K562 (cell line): ENCODE measurements around the gene INSIG1. TPM values are rescaled to one million over a fixed set of nuclear protein-coding genes. Genes with fewer than 3 reads are reported as not detected.

Experiments
- ATAC-seq: fragments of 200-7000 bp; cut with Tn5 transposase; 3 replicates; pipeline ENCODE4 v1.9.1; 2020; ENCODE audit warnings: moderate library complexity
- BruUV-seq: library from RNA; stranded (reverse); fragments of 400-500 nt; replicated peaks from 2 replicates; lab custom pipeline; 2021; lab: Mats Ljungman, UMichigan
- CTCF ChIA-PET: fragments of 300-600 bp; formaldehyde crosslinking; extraction: SDS; loops from one replicate; lab custom pipeline; 2021; ENCODE audit warnings: low intra/inter-chr PET ratio; lab: Yijun Ruan, JAX
- POLR2A ChIA-PET: fragments of 300-600, 350-650 bp; sonication (Branson Sonifier 250); formaldehyde crosslinking; extraction: SDS; loops from one replicate; lab custom pipeline; 2021; ENCODE audit warnings: antibody characterized with exemption, inconsistent platforms; lab: Yijun Ruan, JAX
- DNase-seq, 4 experiments: peaks; one replicate each; pipeline versions ENCODE4 v3.0.0 to v3.0.0-alpha.2; 2011 to 2018; ENCODE audit warnings: low spot score in 3 of 4, mixed read lengths in 3 of 4; ENCODE audit errors: extremely low read depth in 1 of 4
- FAIRE-seq: peaks from 2 replicates; lab custom pipeline; 2011; peaks lifted over from hg19 to GRCh38; lab: Jason Lieb, UNC
- H2AFZ ChIP-seq: 2 replicates; pipeline ENCODE4 v1.6.0; 2011; ENCODE audit warnings: low read depth, low read length, control low read depth, inconsistent platforms
- H3K27ac ChIP-seq: fragments of 200-600 bp; 3 replicates; pipeline ENCODE4 v1.8.0; 2011; ENCODE audit warnings: low read depth, mild to moderate bottlenecking, control low read depth, inconsistent platforms, low read length, moderate library complexity, mixed read lengths; ENCODE audit errors: extremely low read depth
- H3K27me3 ChIP-seq, 2 experiments: fragments of 300-600 bp in 1 of 2; 2 replicates in 1 of 2; 3 replicates in 1 of 2; pipeline versions ENCODE4 v1.6.0 to v1.8.0; 2011; ENCODE audit warnings: inconsistent platforms in 2 of 2, low read length in 2 of 2, mild to moderate bottlenecking in 1 of 2, mixed read lengths in 1 of 2, moderate library complexity in 1 of 2; ENCODE audit not compliant: control insufficient read depth in 2 of 2, insufficient read depth in 2 of 2
- H3K36me3 ChIP-seq: fragments of 300-600 bp; 3 replicates; pipeline ENCODE4 v1.8.0; 2011; ENCODE audit warnings: mild to moderate bottlenecking, low read length, inconsistent platforms; ENCODE audit not compliant: control insufficient read depth, insufficient read depth
- H3K4me1 ChIP-seq, 2 experiments: fragments of 200-600 bp in 1 of 2; replicated peaks in 1 of 2; 2 replicates in 1 of 2; 3 replicates in 1 of 2; pipeline versions ENCODE4 v1.5.1 to v1.8.0; 2011; ENCODE audit warnings: inconsistent platforms in 2 of 2, low read length in 2 of 2, mild to moderate bottlenecking in 1 of 2, mixed read lengths in 1 of 2, moderate library complexity in 1 of 2; ENCODE audit not compliant: control insufficient read depth in 2 of 2, insufficient read depth in 2 of 2
- H3K4me2 ChIP-seq: 2 replicates; pipeline ENCODE4 v1.6.1; 2011; ENCODE audit warnings: low read length, control low read depth, inconsistent platforms, mixed read lengths; ENCODE audit not compliant: insufficient read depth
- H3K4me3 ChIP-seq: fragments of 200-600 bp; sonication (generic), shearing (Covaris generic); 2 replicates; pipeline ENCODE4 v1.5.1; 2016; ENCODE audit warnings: control low read depth, inconsistent platforms
- H3K79me2 ChIP-seq: fragments of 200-600 bp; 3 replicates; pipeline ENCODE4 v1.8.0; 2011; ENCODE audit warnings: low read length, inconsistent platforms; ENCODE audit not compliant: control insufficient read depth, insufficient read depth
- H3K9ac ChIP-seq, 2 experiments: 2 replicates each; pipeline versions ENCODE4 v1.6.0 to v1.6.1; 2011; ENCODE audit warnings: low read depth in 2 of 2, low read length in 2 of 2, control low read depth in 1 of 2, inconsistent platforms in 1 of 2, mild to moderate bottlenecking in 1 of 2, mixed read lengths in 1 of 2; ENCODE audit not compliant: insufficient read depth in 1 of 2
- H3K9me1 ChIP-seq: one replicate; pipeline ENCODE4 v1.6.0; 2011; ENCODE audit warnings: inconsistent platforms, mild to moderate bottlenecking, low read length, moderate library complexity; ENCODE audit not compliant: control insufficient read depth, insufficient read depth
- H3K9me3 ChIP-seq: replicated peaks from 2 replicates; pipeline ENCODE4 v1.5.1; 2011; ENCODE audit warnings: low read depth, low read length, inconsistent platforms; ENCODE audit not compliant: control insufficient read depth, insufficient read depth
- H4K20me1 ChIP-seq: replicated peaks from 2 replicates; pipeline ENCODE4 v1.6.1; 2011; ENCODE audit warnings: low read length, inconsistent platforms, mixed read lengths; ENCODE audit not compliant: control insufficient read depth, insufficient read depth
- CREB1 ChIP-seq, 2 experiments: sonication (generic) in 1 of 2; formaldehyde crosslinking in 1 of 2; IDR thresholded peaks; 2 replicates each; pipeline versions ENCODE4 v1.6.1 to v1.8.0; 2012 to 2022; ENCODE audit warnings: inconsistent platforms in 1 of 2, mild to moderate bottlenecking in 1 of 2, missing genetic modification reagents in 1 of 2, moderate library complexity in 1 of 2
- IRF2 ChIP-seq: sonication (generic); formaldehyde crosslinking; IDR thresholded peaks from 2 replicates; pipeline ENCODE4 v1.8.1; 2022; ENCODE audit warnings: mild to moderate bottlenecking, missing genetic modification reagents
- KAT2B ChIP-seq: IDR thresholded peaks from one replicate; pipeline ENCODE4 v1.6.1; 2012; ENCODE audit warnings: low read depth, mild to moderate bottlenecking, control low read depth, inconsistent platforms, low read length, moderate library complexity
- KLF6 ChIP-seq: fragments of 250-450 bp; sonication (Bioruptor Pico); IDR thresholded peaks from 2 replicates; pipeline ENCODE4 v1.4.0; 2020; ENCODE audit warnings: mild to moderate bottlenecking, moderate library complexity, borderline replicate concordance
- MEF2D ChIP-seq: conservative IDR thresholded peaks from 2 replicates; pipeline ENCODE4 v1.6.1; 2016; ENCODE audit warnings: low read depth, missing genetic modification characterization, missing compliant biosample characterization
- PREB ChIP-seq: sonication (generic); formaldehyde crosslinking; IDR thresholded peaks from 2 replicates; pipeline ENCODE4 v1.8.1; 2023; ENCODE audit warnings: mild to moderate bottlenecking, missing genetic modification reagents
- SOX6 ChIP-seq: fragments of 450-650 bp; IDR thresholded peaks from 2 replicates; pipeline ENCODE4 v1.6.1; 2014; ENCODE audit warnings: mild to moderate bottlenecking
- XRCC3 ChIP-seq: fragments of 450-650 bp; IDR thresholded peaks from 2 replicates; pipeline ENCODE4 v1.6.1; 2017; ENCODE audit warnings: mild to moderate bottlenecking, moderate library complexity
- XRCC4 ChIP-seq: IDR thresholded peaks from one replicate; pipeline ENCODE4 v1.6.1; 2011; ENCODE audit not compliant: insufficient read depth, insufficient read length; ENCODE audit errors: extremely low read depth
- ZBTB26 ChIP-seq: fragments of 450-650 bp; formaldehyde crosslinking; IDR thresholded peaks from 2 replicates; pipeline ENCODE4 v1.4.0; 2022; ENCODE audit warnings: missing genetic modification characterization
- ZBTB5 ChIP-seq: fragments of 450-650 bp; IDR thresholded peaks from 2 replicates; pipeline ENCODE4 v1.6.1; 2017; ENCODE audit warnings: antibody characterized with exemption
- ZBTB8A ChIP-seq: fragments of 450-650 bp; IDR thresholded peaks from 2 replicates; pipeline ENCODE4 v1.6.1; 2018; ENCODE audit warnings: mild to moderate bottlenecking, moderate library complexity; ENCODE audit not compliant: partially characterized antibody
- ZEB2 ChIP-seq: fragments of 450-650 bp; IDR thresholded peaks from 2 replicates; pipeline ENCODE4 v1.6.1; 2016
- ZNF347 ChIP-seq: fragments of 450-650 bp; formaldehyde crosslinking; IDR thresholded peaks from 2 replicates; pipeline ENCODE4 v1.4.0; 2020; ENCODE audit warnings: low read depth, mild to moderate bottlenecking, moderate library complexity
- ZNF507 ChIP-seq: conservative IDR thresholded peaks from 2 replicates; pipeline ENCODE4 v1.6.1; 2017; ENCODE audit warnings: missing genetic modification characterization, missing compliant biosample characterization
- ZNF586 ChIP-seq: fragments of 450-650 bp; formaldehyde crosslinking; conservative IDR thresholded peaks from 2 replicates; pipeline ENCODE4 v1.4.0; 2020; ENCODE audit warnings: mild to moderate bottlenecking, moderate library complexity
- ZNF740 ChIP-seq, 3 experiments: fragments of 200-800 bp in 1 of 3; sonication (Bioruptor generic) in 1 of 3; sonication (generic) in 1 of 3; formaldehyde crosslinking in 1 of 3; IDR thresholded peaks; 2 replicates each; pipeline versions ENCODE4 v1.6.1 to v1.8.0; 2016 to 2022; ENCODE audit warnings: mild to moderate bottlenecking in 2 of 3, missing compliant biosample characterization in 2 of 3, missing genetic modification characterization in 2 of 3, missing genetic modification reagents in 1 of 3
- WGBS: fragments of 100-300 bp; shearing (Covaris generic); methylation state at CpG from one replicate; pipeline ENCODE4 v1.1.6; 2016; ENCODE audit warnings: low coverage, mixed read lengths; ENCODE audit not compliant: insufficient coverage; ENCODE audit errors: missing lambda C conversion rate; 5-methylcytosine and 5-hydroxymethylcytosine counted together
- in situ Hi-C: fragments of 300-500 bp; cut with MboI; formaldehyde crosslinking; loops from 4 replicates; pipeline ENCODE4 v1.15.0; 2018; ENCODE audit warnings: inconsistent platforms, mixed read lengths
- intact Hi-C: fragments of 100-400 bp; cut with micrococcal nuclease; formaldehyde crosslinking; loops from 2 replicates; pipeline ENCODE4 v1.14.2; 2022
- polyA plus RNA-seq, 8 experiments: library from polyadenylated mRNA; depleted of rRNA in 4 of 8; stranded (reverse) in 5 of 8; unstranded in 3 of 8; fragments of >200 nt; fragmentation: Nextera tagmentation in 2 of 8; fragmentation: Illumina TruSeq in 1 of 8; extraction: Ambion mirVana in 2 of 8; extraction: Trizol in 1 of 8; gene quantifications; 2 replicates each; pipeline versions ENCODE4 v1.2.1 to v1.2.3, GENCODE V29; 2011 to 2014; ENCODE audit warnings: inconsistent platforms in 1 of 8, missing spikeins in 1 of 8
- total RNA-seq, 7 experiments: library from RNA; depleted of rRNA in 6 of 7; stranded (reverse); fragments of >200 nt in 6 of 7; fragmentation: Illumina TruSeq in 2 of 7; extraction: Trizol in 2 of 7; gene quantifications; 2 replicates each; pipeline versions ENCODE4 v1.2.1 to v1.2.3, GENCODE V29; 2011 to 2021; ENCODE audit warnings: low replicate concordance in 1 of 7

INSIG1 gene
- total and polyA plus RNA-seq, 9 of the 15 experiments (the other 6 are each of a cell fraction or from before 2014, with no cell fraction given) = 57.1 to 787 (median 238) TPM

GRCh38 chr7:155256761-155257481, 40.8 kb upstream of the INSIG1 start:
- Histone ChIP-seq H3K27me3 (peaks cover 86 to 88% of the 10 kb centered on the region in 2 experiments), H3K9me1 (peaks cover 4% of the 10 kb centered on the region), H3K9ac (no peak overlapping the region), H3K4me3 (no peak overlapping the region), H3K27ac (no peak overlapping the region), H3K4me2 (no peak overlapping the region), H4K20me1 (no peaks in the 10 kb centered on the region; the same call in 1 of the 2 replicates), H3K4me1 (peaks cover 0 to 11% of the 10 kb centered on the region in 2 experiments; a peak in 3 of 5 replicates), H3K36me3 (no peaks in the 10 kb centered on the region), H3K9me3 (no peaks in the 10 kb centered on the region), H3K79me2 (no peaks in the 10 kb centered on the region), H2AFZ (no peak overlapping the region)
- ChIA-PET POLR2A (interaction anchor here (0.5 to 1.6 kb wide), 4 partner anchors 10 to 67 kb away, joined by 3 to 5 read pairs (median 3); no protein-coding TSS in a partner anchor), CTCF (no interaction called here)
- in situ Hi-C loops (no loop called here), intact Hi-C loops (loop anchor here (5.0 kb wide), 1 partner anchor 85 kb away; no protein-coding TSS in a partner anchor)
- ATAC-seq (no peak), DNase-seq (no peak), FAIRE-seq (no peak)
- no TSS peak for BruUV-seq
- WGBS = 1% methylated on average over 8 of the region's 8 CpGs
- TF ChIP-seq ZNF586 (no peak), IRF2 (CRISPR knock-in tag) (no peak), ZNF347 (CRISPR knock-in tag) (no peak), CREB1 (IDR thresholded peaks at IDR 0.05) (no peak), CREB1 (CRISPR knock-in tag; IDR thresholded peaks at IDR 0.05) (no peak), ZBTB5 (no peak), SOX6 (no peak), PREB (CRISPR knock-in tag) (no peak), ZBTB8A (no peak), XRCC4 (no peak), KAT2B (no peak), MEF2D (tag) (no peak), KLF6 (CRISPR knock-in tag) (no peak), ZNF740 (CRISPR knock-in tag; IDR thresholded peaks at IDR 0.05) (no peak), ZNF740 (tag; IDR thresholded peaks at IDR 0.05) (no peak), ZNF507 (tag) (no peak), ZEB2 (no peak), XRCC3 (no peak), ZBTB26 (CRISPR knock-in tag) (no peak)
